ENCODE data around the gene FOXN1. TPM values are rescaled to one million over a fixed set of nuclear protein-coding genes. Genes with fewer than 3 reads are reported as not detected.
"Not testable (repeated sequence)": the region's sequence is repeated elsewhere in the genome, so short reads cannot be mapped to it uniquely, and the experiment has no call there.

The FOXN1 gene, protein sequence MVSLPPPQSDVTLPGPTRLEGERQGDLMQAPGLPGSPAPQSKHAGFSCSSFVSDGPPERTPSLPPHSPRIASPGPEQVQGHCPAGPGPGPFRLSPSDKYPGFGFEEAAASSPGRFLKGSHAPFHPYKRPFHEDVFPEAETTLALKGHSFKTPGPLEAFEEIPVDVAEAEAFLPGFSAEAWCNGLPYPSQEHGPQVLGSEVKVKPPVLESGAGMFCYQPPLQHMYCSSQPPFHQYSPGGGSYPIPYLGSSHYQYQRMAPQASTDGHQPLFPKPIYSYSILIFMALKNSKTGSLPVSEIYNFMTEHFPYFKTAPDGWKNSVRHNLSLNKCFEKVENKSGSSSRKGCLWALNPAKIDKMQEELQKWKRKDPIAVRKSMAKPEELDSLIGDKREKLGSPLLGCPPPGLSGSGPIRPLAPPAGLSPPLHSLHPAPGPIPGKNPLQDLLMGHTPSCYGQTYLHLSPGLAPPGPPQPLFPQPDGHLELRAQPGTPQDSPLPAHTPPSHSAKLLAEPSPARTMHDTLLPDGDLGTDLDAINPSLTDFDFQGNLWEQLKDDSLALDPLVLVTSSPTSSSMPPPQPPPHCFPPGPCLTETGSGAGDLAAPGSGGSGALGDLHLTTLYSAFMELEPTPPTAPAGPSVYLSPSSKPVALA
- total RNA-seq: not detected in 2 replicates

DNA sequence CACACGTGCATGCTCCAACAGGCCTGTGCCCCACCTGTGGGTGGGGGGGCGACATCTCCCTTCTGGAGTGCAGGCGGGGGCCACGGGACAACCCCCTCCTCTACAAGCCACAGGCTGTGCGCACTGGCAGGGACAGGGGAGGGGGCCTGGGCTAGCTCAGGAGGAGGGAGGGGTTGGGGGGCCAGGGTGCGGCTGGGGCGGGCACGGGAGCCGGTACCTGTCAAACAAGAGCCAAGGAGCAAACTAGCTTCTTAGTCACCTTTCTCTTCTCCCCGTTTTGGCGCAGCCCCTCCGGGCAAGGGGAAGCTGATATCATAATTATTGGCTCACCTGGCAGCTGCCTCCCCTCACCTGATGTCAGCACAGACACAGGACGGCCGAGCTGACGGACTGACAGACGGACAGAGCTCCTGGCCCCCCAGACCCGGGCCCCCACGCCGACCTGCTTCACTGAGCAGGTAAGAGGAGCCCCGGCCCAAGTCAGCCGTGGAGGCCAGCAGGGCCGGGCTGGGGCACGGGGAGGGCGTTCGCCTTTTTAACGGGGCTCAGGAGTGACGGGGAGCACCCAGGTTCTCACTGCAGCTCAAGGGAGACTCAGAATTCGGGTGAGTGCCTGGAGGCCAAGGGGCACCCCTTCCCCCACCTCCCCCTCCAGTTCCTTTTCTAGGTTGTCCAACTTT lies at the start of gene FOXN1:
FOXN1 (plus strand) TSS at position 363 of the 680 bp plus-strand sequence. CDS start 17,622 bp downstream, outside the sequence.
- H3K27ac Mint-ChIP-seq: no peak within 1 kb of the TSS

GRCh38 chr17:28457890-28458289 lies 48.3 kb upstream of the FOXN1 start:
- no peaks in the 10 kb centered on the region for H3K9me3 Mint-ChIP-seq
- intact Hi-C loops (cut with micrococcal nuclease): no loop called here
- no peak overlapping the region for H3K4me3 Mint-ChIP-seq
- H3K27me3 Mint-ChIP-seq: peaks cover 3% of the 10 kb centered on the region
- no peak overlapping the region for H3K27ac Mint-ChIP-seq
- no peak for DNase-seq
- H3K36me3 Mint-ChIP-seq (ENCODE audit: low read depth): no peaks in the 10 kb centered on the region
- no peaks in the 10 kb centered on the region for H3K4me1 Mint-ChIP-seq

More for the DNA sequence above, at the start of gene FOXN1:
- DNase-seq: no peak
- H3K36me3 Mint-ChIP-seq (ENCODE audit: low read depth): no peaks in the 10 kb centered on the region
- H3K4me1 Mint-ChIP-seq: no peaks in the 10 kb centered on the region
- H3K27me3 Mint-ChIP-seq: peaks cover 11% of the 10 kb centered on the region
- H3K4me3 Mint-ChIP-seq: no peak within 1 kb of the TSS
- intact Hi-C loops (cut with micrococcal nuclease): no loop called here
- H3K9me3 Mint-ChIP-seq: no peaks in the 10 kb centered on the region

GRCh38 chr17:28458881-28459280 lies 47.3 kb upstream of the FOXN1 start:
- H3K27ac Mint-ChIP-seq; H3K27me3 Mint-ChIP-seq; H3K4me1 Mint-ChIP-seq; H3K9me3 Mint-ChIP-seq; intact Hi-C loops (cut with micrococcal nuclease); H3K36me3 Mint-ChIP-seq (ENCODE audit: low read depth); DNase-seq; H3K4me3 Mint-ChIP-seq: not testable (repeated sequence)

GRCh38 chr17:28460901-28461300 lies 45.2 kb upstream of the FOXN1 start:
- no peak for DNase-seq
- Mint-ChIP-seq H3K36me3 (ENCODE audit: low read depth) (no peaks in the 10 kb centered on the region), H3K9me3 (no peaks in the 10 kb centered on the region), H3K4me1 (no peaks in the 10 kb centered on the region), H3K27ac (no peak overlapping the region), H3K27me3 (peaks cover 9% of the 10 kb centered on the region), H3K4me3 (no peak overlapping the region)
- intact Hi-C loops (cut with micrococcal nuclease): no loop called here

DNA sequence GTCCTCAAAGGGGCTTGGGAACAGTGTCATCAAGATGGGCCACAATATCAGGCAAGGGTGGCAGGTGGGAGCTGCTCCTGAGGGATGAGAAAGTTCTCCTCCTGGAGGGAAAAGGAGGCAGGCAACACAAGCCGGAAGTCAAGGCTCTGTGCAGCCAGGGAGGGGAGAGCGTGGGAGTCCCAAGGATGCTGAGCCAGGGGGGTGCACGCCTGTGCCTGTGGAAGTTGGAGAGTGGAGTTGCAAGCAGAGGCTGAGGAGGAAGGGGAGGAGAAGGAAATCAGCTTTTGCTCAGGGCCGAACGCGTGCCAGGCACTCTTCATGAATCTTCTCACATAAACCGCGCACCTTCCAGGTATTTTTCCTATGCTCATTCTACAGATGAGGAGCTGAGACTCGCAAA lies 40.1 kb upstream of the FOXN1 start:
- Mint-ChIP-seq H3K4me3 (no peak overlapping the region), H3K4me1 (peaks cover 20% of the 10 kb centered on the region), H3K9me3 (no peaks in the 10 kb centered on the region), H3K27me3 (peaks cover 18% of the 10 kb centered on the region), H3K36me3 (ENCODE audit: low read depth) (no peaks in the 10 kb centered on the region), H3K27ac (no peak overlapping the region)
- no peak for DNase-seq
- intact Hi-C loops (cut with micrococcal nuclease): no loop called here

- no peaks in the 10 kb centered on the region for H3K36me3 Mint-ChIP-seq (ENCODE audit: low read depth)
- no peak overlapping the region for H3K27ac Mint-ChIP-seq
- H3K4me1 Mint-ChIP-seq: peaks cover 20% of the 10 kb centered on the region
- H3K4me3 Mint-ChIP-seq: no peak overlapping the region
- peaks cover 18% of the 10 kb centered on the region for H3K27me3 Mint-ChIP-seq
- no peaks in the 10 kb centered on the region for H3K9me3 Mint-ChIP-seq
- no peak for DNase-seq
- intact Hi-C loops (cut with micrococcal nuclease): no loop called here
These were observed 39.6 kb upstream of the FOXN1 start for GRCh38 chr17:28466521-28467048.

GRCh38 chr17:28467456-28468025 lies 38.6 kb upstream of the FOXN1 start:
- peaks cover 20% of the 10 kb centered on the region for H3K4me1 Mint-ChIP-seq
- H3K27me3 Mint-ChIP-seq: peaks cover 18% of the 10 kb centered on the region
- H3K36me3 Mint-ChIP-seq (ENCODE audit: low read depth): no peaks in the 10 kb centered on the region
- intact Hi-C loops (cut with micrococcal nuclease): no loop called here
- DNase-seq: no peak
- no peaks in the 10 kb centered on the region for H3K9me3 Mint-ChIP-seq
- no peak overlapping the region for H3K4me3 Mint-ChIP-seq
- no peak overlapping the region for H3K27ac Mint-ChIP-seq

GRCh38 chr17:28468033-28468735 lies 38.0 kb upstream of the FOXN1 start:
- H3K27ac Mint-ChIP-seq: peak overlapping the region; percentile 51
- DNase-seq; H3K36me3 Mint-ChIP-seq (ENCODE audit: low read depth); H3K4me3 Mint-ChIP-seq; H3K9me3 Mint-ChIP-seq; intact Hi-C loops (cut with micrococcal nuclease): not testable (repeated sequence)
- H3K4me1 Mint-ChIP-seq: peaks cover 20% of the 10 kb centered on the region
- peaks cover 15% of the 10 kb centered on the region for H3K27me3 Mint-ChIP-seq

DNA sequence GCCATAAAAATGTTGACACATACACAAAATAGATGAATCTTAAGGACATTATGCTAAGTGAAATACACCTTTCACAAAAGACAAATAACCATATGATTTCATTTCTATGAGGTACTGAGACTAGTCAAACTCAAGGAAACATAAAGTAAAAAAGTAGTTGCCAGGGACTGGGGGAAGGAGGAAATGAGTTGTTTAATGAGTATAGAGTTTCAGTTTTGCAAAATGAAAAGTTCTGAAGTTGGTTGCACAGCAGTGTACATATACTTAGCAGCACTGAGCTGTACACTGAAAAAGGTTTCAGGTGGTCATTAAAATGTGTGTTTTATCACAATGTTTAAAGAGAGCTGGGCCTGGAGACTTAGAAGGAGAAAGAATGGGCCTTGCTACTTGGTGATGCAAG lies 37.4 kb upstream of the FOXN1 start:
- peaks cover 14% of the 10 kb centered on the region for H3K27me3 Mint-ChIP-seq
- no peaks in the 10 kb centered on the region for H3K9me3 Mint-ChIP-seq
- no peaks in the 10 kb centered on the region for H3K36me3 Mint-ChIP-seq (ENCODE audit: low read depth)
- peaks cover 20% of the 10 kb centered on the region for H3K4me1 Mint-ChIP-seq
- peak overlapping the region; percentile 51 for H3K27ac Mint-ChIP-seq
- intact Hi-C loops (cut with micrococcal nuclease): no loop called here
- no peak for DNase-seq
- H3K4me3 Mint-ChIP-seq: no peak overlapping the region

- peaks cover 12% of the 10 kb centered on the region for H3K27me3 Mint-ChIP-seq
- no peak overlapping the region for H3K4me3 Mint-ChIP-seq
- H3K36me3 Mint-ChIP-seq (ENCODE audit: low read depth): no peaks in the 10 kb centered on the region
- intact Hi-C loops (cut with micrococcal nuclease): no loop called here
- peaks cover 21% of the 10 kb centered on the region for H3K4me1 Mint-ChIP-seq
- no peaks in the 10 kb centered on the region for H3K9me3 Mint-ChIP-seq
- DNase-seq: no peak
- H3K27ac Mint-ChIP-seq: no peak overlapping the region
These were observed 36.8 kb upstream of the FOXN1 start for GRCh38 chr17:28469376-28469775.

- Mint-ChIP-seq H3K4me3 (no peak overlapping the region), H3K9me3 (no peaks in the 10 kb centered on the region), H3K4me1 (peaks cover 24% of the 10 kb centered on the region), H3K36me3 (ENCODE audit: low read depth) (no peaks in the 10 kb centered on the region), H3K27me3 (peaks cover 12% of the 10 kb centered on the region), H3K27ac (no peak overlapping the region)
- DNase-seq: no peak
- intact Hi-C loops (cut with micrococcal nuclease): no loop called here
These were observed 35.8 kb upstream of the FOXN1 start for GRCh38 chr17:28470266-28470913.

DNA sequence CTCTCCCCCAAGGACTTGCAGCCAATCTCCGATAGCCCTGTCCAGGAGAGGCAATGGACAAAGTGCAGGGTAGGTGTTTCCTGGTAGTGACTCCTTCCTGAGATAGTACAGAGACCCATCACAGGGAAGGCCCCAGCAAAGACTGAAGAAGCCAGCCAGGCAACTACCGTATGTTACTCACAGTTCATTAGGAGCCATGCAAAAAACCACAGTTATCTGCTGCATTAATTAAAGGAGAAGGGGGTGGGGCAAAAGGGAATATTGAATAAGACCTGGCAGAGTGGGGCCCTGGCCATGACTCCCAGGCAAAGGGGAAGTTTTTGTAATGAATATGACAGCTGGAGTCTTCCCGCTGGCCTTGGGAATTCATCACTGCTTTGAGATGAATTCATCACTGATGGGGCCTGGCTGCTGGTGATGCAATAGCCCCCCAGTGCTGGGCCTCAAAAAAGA lies 35.2 kb upstream of the FOXN1 start:
- intact Hi-C loops (cut with micrococcal nuclease): no loop called here
- H3K27me3 Mint-ChIP-seq: peaks cover 9% of the 10 kb centered on the region
- H3K27ac Mint-ChIP-seq: no peak overlapping the region
- H3K9me3 Mint-ChIP-seq: no peaks in the 10 kb centered on the region
- H3K4me3 Mint-ChIP-seq: no peak overlapping the region
- no peaks in the 10 kb centered on the region for H3K36me3 Mint-ChIP-seq (ENCODE audit: low read depth)
- DNase-seq: no peak
- peaks cover 28% of the 10 kb centered on the region for H3K4me1 Mint-ChIP-seq

Data from activated CD4-positive, alpha-beta T cell treated with anti-CD3 and anti-CD28 coated beads, Interleukin-2, amount 10 ng/mL, durations not matched to agents 24 days and 14 days (primary cell).